GM19035 (cell line): ENCODE data around the gene ACAN.

Experiments used
- ATAC-seq: cut with Tn5 transposase; IDR thresholded peaks from one replicate; pipeline ENCODE4 v1.9.1; 2021; ENCODE audit not compliant: unreplicated experiment

The ACAN gene

DNA sequence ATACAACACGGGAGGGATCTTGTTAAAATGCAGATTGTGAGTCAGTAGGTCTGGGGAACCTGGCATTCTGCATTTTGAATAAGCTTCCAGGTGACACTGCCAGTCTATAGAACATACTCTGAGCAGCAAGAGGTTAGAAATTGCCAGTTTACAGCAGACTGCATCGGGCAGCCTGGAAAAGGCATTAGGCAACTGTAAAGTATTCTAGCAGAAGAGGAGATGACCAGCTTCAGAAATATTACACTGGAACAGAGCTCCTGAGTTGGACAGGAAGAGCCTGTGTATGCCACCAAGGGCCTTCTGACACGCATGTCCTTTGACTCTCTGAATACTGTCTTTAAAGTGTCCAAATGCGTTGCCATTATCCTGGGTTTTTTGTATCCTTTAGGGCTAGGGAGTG, 2.5 kb upstream of the ACAN start:
- ATAC-seq = no peak

DNA sequence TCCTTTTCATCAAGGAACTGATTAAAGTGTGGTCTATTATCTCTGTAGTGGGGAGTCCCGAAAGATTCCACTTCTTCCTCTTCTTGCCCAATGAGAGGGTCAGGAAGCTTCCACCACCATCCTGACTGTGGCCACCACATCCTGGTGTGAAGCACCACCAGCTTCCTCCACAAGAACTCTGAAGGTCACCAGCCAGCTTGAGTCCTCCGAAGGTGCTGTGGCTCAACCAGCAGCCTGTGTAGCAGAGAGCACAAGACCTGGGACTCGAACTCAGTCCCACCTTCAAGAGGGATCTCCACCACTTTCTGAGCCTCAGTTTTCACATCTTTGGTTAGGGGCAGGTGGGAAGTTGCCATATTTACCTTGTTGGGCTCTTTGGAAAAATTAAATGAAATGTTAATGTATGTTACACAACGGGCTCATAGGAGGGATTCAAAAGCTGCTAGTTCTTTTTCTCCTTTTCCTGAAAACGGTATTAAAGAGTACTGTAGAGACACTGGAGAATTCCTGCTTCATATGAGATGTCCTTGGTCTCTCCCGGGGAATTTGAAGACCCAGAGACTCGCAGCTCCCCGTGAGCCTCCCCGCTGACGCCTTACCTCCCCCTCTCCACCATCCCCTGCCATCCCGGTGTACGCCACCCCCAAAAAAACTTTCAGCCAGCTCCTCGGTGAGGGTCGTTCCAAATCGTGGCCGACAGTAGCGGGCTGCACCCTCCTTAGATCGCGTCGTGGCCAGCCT, 816 bp upstream of the ACAN start:
- no peak for ATAC-seq

DNA sequence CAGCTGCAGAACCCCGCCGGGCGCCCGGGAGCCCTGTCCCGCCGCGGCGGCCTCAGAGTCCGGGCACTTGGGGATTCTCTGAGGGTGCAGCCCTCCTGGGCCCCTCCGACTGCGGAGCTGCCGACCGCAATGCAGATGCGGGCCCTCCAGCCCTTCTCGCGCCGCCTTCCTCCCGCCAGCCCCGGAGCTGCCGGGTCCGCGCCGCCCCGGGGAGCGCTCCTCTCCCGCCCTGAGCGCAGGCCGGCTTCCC, 320 bp upstream of the ACAN start:
- no peak for ATAC-seq

DNA sequence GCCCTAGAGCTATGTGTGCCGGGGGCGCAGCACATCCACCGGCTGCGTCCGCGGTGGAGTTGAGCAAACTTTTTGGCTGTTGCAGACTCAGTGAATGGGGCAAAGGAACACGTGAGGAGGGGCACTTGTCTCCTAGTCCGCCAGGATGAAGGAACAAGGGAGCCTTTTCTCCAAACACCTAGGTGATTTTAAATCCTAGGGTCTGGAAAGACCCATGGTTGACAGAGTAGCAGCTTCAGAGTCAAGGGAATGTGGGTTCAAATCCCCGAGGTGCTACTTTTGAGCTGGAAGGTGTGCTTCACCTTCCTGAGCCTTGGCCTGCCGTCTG, 648 bp downstream of the ACAN start:
- no peak for ATAC-seq

DNA sequence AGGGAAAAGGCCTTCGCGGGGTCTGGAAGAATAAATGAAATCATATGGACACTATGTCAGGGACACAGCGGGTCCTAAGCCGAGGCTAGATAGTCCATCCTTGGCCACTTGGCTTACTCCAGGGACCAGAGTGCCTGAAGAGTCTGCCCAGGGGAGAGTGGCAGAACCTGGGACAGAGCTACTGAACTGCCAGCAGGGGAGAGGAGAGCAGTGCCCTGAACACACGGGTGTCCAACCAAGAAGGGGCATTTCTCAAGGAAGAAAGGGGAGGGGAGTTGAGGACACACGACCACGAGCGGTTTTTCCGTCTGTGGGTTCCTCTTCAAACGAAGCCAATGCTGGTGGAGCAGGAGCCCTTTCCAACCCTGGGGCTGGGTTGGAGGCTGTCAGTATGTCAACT, 1.0 kb downstream of the ACAN start:
- no peak for ATAC-seq

GRCh38 chr15:88805031-88805780, 2.0 kb downstream of the ACAN start:
- no peak for ATAC-seq

- ATAC-seq = no peak
These were observed 7.2 kb downstream of the ACAN start for GRCh38 chr15:88810446-88810845.

DNA sequence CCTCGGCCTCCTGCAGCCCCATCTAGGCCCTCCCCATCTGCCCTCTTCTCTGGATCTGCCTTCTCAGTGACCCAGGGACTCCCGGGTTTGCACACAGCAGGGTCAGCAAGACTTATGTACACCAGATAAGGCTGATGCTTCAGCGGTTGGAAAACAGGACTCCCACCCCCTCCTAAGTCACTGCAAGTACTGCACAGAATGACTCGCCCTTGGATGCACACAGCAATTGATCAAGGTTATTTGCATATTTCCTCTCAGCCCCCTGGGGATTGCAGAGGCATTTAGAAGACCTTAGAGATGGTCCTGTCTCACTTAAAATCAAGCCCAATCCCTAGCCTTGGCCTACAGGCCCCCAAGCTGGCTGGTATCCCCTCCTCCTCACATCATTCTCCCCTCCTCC, 8.9 kb downstream of the ACAN start:
- ATAC-seq = no peak

DNA sequence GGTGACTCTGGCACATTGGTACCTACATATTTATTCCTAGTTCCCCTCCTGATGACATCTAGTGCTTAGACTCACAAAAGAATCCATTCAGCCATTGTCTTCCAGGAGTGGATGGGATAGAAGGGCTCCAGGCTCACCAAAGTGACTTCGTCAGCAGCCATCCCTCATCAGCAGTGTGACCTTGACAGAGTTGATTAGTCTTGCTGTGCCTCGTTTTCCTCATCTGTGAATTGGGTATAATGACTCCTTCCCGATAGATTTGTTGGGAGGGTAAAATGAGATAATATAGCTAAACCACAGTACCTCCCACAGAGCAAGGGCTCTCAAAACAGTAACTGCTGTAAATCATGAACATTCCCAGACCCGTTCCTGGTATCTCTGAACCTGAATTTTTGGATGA, 10.7 kb downstream of the ACAN start:
- no peak for ATAC-seq

- ATAC-seq = no peak
These were observed 11.2 kb downstream of the ACAN start for GRCh38 chr15:88814393-88814792.

- ATAC-seq = no peak
These were observed 15.7 kb downstream of the ACAN start for GRCh38 chr15:88818920-88819319.

- no peak for ATAC-seq
These were observed 18.8 kb downstream of the ACAN start for GRCh38 chr15:88821993-88822392.

- no peak for ATAC-seq
These were observed 25.6 kb downstream of the ACAN start for GRCh38 chr15:88828791-88829190.

DNA sequence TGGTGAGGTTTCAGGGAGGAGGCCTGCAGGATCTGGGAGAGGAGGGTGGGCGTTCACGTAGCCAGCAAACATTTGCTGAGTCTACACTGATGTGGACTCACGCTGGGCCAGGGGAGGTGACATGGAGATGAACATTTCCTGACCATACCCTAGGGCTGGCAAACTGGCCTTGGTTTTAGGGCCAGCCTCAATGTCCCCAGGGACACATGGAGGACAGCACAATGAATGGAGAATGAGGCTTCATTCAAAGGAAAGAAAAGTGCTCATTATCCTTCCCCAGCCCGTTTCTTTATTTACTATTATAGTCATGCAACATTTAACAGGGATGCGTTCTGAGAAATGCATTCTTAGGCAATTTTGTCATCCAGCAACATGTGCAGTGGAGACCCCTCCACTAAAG, 26.8 kb downstream of the ACAN start:
- no peak for ATAC-seq

GRCh38 chr15:88832820-88833730, 29.8 kb downstream of the ACAN start:
- no peak for ATAC-seq

DNA sequence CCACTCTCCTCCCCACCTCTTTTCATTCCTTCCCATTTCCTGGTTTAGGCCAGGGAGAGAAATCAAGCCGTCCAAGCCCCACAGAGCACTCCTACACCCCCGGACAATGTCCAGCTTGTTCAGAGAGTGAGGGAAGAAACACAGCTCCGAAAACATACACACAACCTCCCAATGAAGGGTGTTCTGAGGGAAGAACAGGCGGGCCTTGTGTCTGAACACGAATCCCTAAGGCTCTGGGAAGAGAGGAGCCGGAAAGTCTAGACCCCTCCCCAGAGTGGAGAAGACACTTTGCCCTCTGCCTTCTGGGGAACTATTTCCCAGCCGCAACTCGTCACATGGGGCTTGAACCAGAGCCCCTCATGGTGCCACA, 30.5 kb downstream of the ACAN start:
- no peak for ATAC-seq

GRCh38 chr15:88834211-88834812, 31.1 kb downstream of the ACAN start:
- ATAC-seq = no peak

DNA sequence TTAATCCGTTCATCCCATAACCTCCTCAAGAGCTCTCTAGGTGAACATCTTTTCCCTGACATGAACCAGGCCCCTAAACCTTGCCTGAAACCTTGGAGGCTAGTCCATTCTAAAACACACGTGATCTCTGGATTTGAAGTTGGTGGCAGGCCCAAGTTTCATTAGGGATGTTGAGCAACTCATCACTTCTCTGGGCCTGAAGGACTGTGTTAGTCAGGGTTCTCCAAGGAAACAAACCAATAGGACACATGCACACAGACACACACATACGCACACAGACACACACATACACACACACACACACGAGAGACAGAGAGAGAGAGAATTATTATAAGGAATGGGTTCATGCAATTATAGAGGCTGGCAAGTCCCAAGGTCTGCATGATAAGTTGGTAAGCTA, 31.9 kb downstream of the ACAN start:
- ATAC-seq = no peak

DNA sequence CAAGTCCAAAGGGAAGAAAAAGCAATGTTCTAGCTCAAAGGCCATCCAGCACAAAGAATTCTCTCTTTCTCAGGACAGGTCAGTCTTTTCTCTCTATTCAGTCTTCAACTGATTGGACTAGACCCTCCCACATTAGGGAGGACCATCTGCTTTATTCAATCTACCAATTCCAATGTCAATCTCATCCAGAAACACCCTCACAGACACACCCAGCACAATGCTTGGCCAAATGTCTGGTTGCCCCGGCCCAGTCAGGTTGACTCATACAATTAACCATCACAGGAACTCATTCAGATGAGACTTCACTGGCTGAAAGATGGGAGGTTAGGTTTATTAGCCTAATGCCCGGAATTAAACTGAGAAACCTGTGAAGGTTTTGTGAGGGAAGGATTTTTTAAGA, 32.4 kb downstream of the ACAN start:
- no peak for ATAC-seq

GRCh38 chr15:88838667-88839066, 35.4 kb downstream of the ACAN start:
- ATAC-seq = no peak

DNA sequence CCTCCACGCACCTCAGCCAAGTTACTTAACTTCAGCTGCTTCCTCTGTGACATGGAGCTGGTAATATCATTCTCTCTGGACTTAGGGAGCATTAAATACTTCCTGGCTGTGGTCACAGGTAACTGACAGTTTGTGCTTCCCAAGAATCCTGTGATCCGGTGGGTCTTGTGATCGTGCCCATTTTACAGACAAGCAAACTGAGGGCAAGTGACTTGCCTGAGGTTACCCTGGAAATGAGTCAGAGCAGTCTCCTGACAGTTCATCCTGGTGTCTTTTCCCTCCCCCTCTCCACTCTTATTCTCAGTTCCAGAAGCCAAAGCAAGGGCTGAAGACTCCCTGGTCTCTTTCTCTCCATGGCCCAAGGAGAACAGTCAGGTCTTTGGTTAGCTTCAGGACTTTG, 35.9 kb downstream of the ACAN start:
- ATAC-seq = no peak

DNA sequence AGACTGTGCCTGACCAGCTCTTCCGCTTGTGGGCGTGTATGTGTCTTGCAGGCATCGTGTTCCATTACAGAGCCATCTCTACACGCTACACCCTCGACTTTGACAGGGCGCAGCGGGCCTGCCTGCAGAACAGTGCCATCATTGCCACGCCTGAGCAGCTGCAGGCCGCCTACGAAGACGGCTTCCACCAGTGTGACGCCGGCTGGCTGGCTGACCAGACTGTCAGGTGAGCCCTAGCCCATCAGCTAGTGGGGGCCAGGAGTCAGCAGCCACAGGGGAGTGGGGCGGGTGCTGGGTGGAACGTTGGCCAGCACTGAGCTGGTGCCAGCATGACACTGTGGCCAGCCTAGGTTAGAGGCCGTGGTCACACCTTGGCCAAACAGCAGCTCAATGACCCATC, 36.7 kb downstream of the ACAN start:
- ATAC-seq = no peak
